Effector memory CD8-positive, alpha-beta T cell (primary cell): ENCODE measurements around the gene KDM2A.

Experiments used
- ATAC-seq: fragments of 150-1000 bp; cut with Tn5 transposase; replicated peaks from 2 replicates; pipeline ENCODE4 v1.10.0; 2021; ENCODE audit warnings: mild to moderate bottlenecking, moderate library complexity
- DNase-seq, 3 experiments: peaks; one replicate each; pipeline ENCODE4 v3.0.0; 2021
- H3K27ac Mint-ChIP-seq, 2 donors: one replicate each; pipeline ENCODE4 v1.8.0; 2022; ENCODE audit warnings: mild to moderate bottlenecking in 2 of 2, mixed read lengths in 2 of 2, moderate library complexity in 2 of 2
- H3K27me3 Mint-ChIP-seq, 2 donors: one replicate each; pipeline ENCODE4 v1.8.0; 2022; ENCODE audit warnings: mixed read lengths in 2 of 2
- H3K36me3 Mint-ChIP-seq: one replicate; pipeline ENCODE4 v1.8.0; 2022; ENCODE audit warnings: mild to moderate bottlenecking, moderate library complexity, mixed read lengths; ENCODE audit not compliant: insufficient read depth
- H3K4me1 Mint-ChIP-seq, 2 donors: one replicate each; pipeline ENCODE4 v1.8.0; 2022; ENCODE audit warnings: low read depth in 2 of 2, mixed read lengths in 2 of 2
- H3K4me3 Mint-ChIP-seq, 2 donors: one replicate each; pipeline ENCODE4 v1.8.0; 2022; ENCODE audit warnings: mild to moderate bottlenecking in 2 of 2, mixed read lengths in 2 of 2, moderate library complexity in 2 of 2
- H3K9me3 Mint-ChIP-seq, 2 donors: one replicate each; pipeline ENCODE4 v1.8.0; 2022; ENCODE audit warnings: mixed read lengths in 2 of 2

Gene KDM2A

GRCh38 chr11:67265633-67266448 is 146.8 kb downstream of the KDM2A start:
- peak; percentile 39 for ATAC-seq
- H3K4me1 Mint-ChIP-seq, result peaks cover 56 to 58% of the 10 kb centered on the region in 2 donors

GRCh38 chr11:67266449-67267187 is 147.6 kb downstream of the KDM2A start, which contains the start of gene GRK2:
TSS of gene GRK2 (plus strand) at chr11:67266473. CDS start at chr11:67266700, 227 bp downstream.
- Mint-ChIP-seq H3K9me3 (no peaks in the 10 kb centered on the region), H3K27me3 (no peaks in the 10 kb centered on the region), H3K4me3 (peak within 1 kb of the TSS; percentile 96 to 99), H3K36me3 (peaks cover 59% of the 10 kb centered on the region), H3K27ac (peak within 1 kb of the TSS; percentile 95 to 99), H3K4me1 (peaks cover 64 to 66% of the 10 kb centered on the region in 2 donors)
- peak in 2 of 3 experiments; percentile 22 to 38 for DNase-seq
- ATAC-seq, result peak; percentile 18

More at GRCh38 chr11:67265633-67266448, 146.8 kb downstream of the KDM2A start:
- Mint-ChIP-seq H3K9me3 (no peaks in the 10 kb centered on the region), H3K36me3 (peaks cover 51% of the 10 kb centered on the region), H3K4me3 (peak overlapping the region; percentile 77 to 82), H3K27me3 (no peaks in the 10 kb centered on the region), H3K27ac (peak overlapping the region; percentile 69 to 99)
- DNase-seq, result peak; percentile 71 to 78 (median 74)

- peaks cover 70 to 72% of the 10 kb centered on the region in 2 donors for H3K4me1 Mint-ChIP-seq
- peak overlapping the region; percentile 95 to 99 for H3K27ac Mint-ChIP-seq
- no peaks in the 10 kb centered on the region for H3K27me3 Mint-ChIP-seq
- ATAC-seq (peak; percentile 5), DNase-seq (peak in 2 of 3 experiments; percentile 38 to 73)
- H3K36me3 Mint-ChIP-seq, result peaks cover 67% of the 10 kb centered on the region
- peak overlapping the region; percentile 96 to 99 for H3K4me3 Mint-ChIP-seq
- no peaks in the 10 kb centered on the region for H3K9me3 Mint-ChIP-seq
Observed at GRCh38 chr11:67267188-67268080, 148.4 kb downstream of the KDM2A start.

GRCh38 chr11:67268081-67268961 is 149.3 kb downstream of the KDM2A start:
- Mint-ChIP-seq H3K27me3 (no peaks in the 10 kb centered on the region), H3K4me1 (peaks cover 67 to 70% of the 10 kb centered on the region in 2 donors), H3K27ac (peak overlapping the region; percentile 95 to 99), H3K4me3 (peak overlapping the region; percentile 96 to 99), H3K36me3 (peaks cover 73% of the 10 kb centered on the region), H3K9me3 (no peaks in the 10 kb centered on the region)
- peak; percentile 66 for ATAC-seq
- DNase-seq, result peak in 2 of 3 experiments; percentile 74 to 75

- Mint-ChIP-seq H3K36me3 (peaks cover 79% of the 10 kb centered on the region), H3K27ac (peak overlapping the region; percentile 95 to 99), H3K4me1 (peaks cover 66 to 69% of the 10 kb centered on the region in 2 donors), H3K27me3 (no peaks in the 10 kb centered on the region), H3K4me3 (peak overlapping the region; percentile 96 to 99), H3K9me3 (no peaks in the 10 kb centered on the region)
- no peak for ATAC-seq
- DNase-seq, result no peak
Observed at GRCh38 chr11:67268962-67269268, 149.9 kb downstream of the KDM2A start.

- peak; percentile 4 for ATAC-seq
- peaks cover 81% of the 10 kb centered on the region for H3K36me3 Mint-ChIP-seq
- H3K4me3 Mint-ChIP-seq, result peak overlapping the region; percentile 96 to 99
- DNase-seq, result peak in 2 of 3 experiments; percentile 43 to 47
- peaks cover 68 to 72% of the 10 kb centered on the region in 2 donors for H3K4me1 Mint-ChIP-seq
- no peaks in the 10 kb centered on the region for H3K9me3 Mint-ChIP-seq
- H3K27me3 Mint-ChIP-seq, result no peaks in the 10 kb centered on the region
- peak overlapping the region; percentile 95 to 99 for H3K27ac Mint-ChIP-seq
Observed at GRCh38 chr11:67269401-67270255, 150.6 kb downstream of the KDM2A start.

- peak overlapping the region; percentile 95 to 99 for H3K27ac Mint-ChIP-seq
- no peak for ATAC-seq
- no peak for DNase-seq
- H3K36me3 Mint-ChIP-seq, result peaks cover 84% of the 10 kb centered on the region
- H3K9me3 Mint-ChIP-seq, result no peaks in the 10 kb centered on the region
- H3K27me3 Mint-ChIP-seq, result no peaks in the 10 kb centered on the region
- H3K4me1 Mint-ChIP-seq, result peaks cover 65 to 70% of the 10 kb centered on the region in 2 donors
- peak overlapping the region; percentile 96 to 99 for H3K4me3 Mint-ChIP-seq
Observed at GRCh38 chr11:67270256-67271204, 151.5 kb downstream of the KDM2A start.

GRCh38 chr11:67271205-67271540 is 152.1 kb downstream of the KDM2A start:
- Mint-ChIP-seq H3K9me3 (no peaks in the 10 kb centered on the region), H3K36me3 (peaks cover 85% of the 10 kb centered on the region), H3K4me3 (peak overlapping the region; percentile 96 to 99), H3K27ac (peak overlapping the region; percentile 95 to 99), H3K4me1 (peaks cover 65 to 72% of the 10 kb centered on the region in 2 donors), H3K27me3 (no peaks in the 10 kb centered on the region)
- DNase-seq, result peak in 1 of 3 experiments; percentile 26
- ATAC-seq, result no peak

GRCh38 chr11:67271541-67272284 is 152.7 kb downstream of the KDM2A start:
- Mint-ChIP-seq H3K4me3 (peak overlapping the region; percentile 96 to 99), H3K9me3 (no peaks in the 10 kb centered on the region), H3K36me3 (peaks cover 90% of the 10 kb centered on the region), H3K27ac (peak overlapping the region; percentile 95 to 99), H3K4me1 (peaks cover 69 to 77% of the 10 kb centered on the region in 2 donors), H3K27me3 (no peaks in the 10 kb centered on the region)
- ATAC-seq, result peak; percentile 43
- peak; percentile 57 to 59 (median 57) for DNase-seq
